Measurements from ENCODE around the gene TIAM2. TPM values are rescaled to one million over a fixed set of nuclear protein-coding genes. Genes with fewer than 3 reads are reported as not detected.

Gene TIAM2
- total RNA-seq, 2 donors from 2014 or later: 5.1 to 6.7 TPM

DNA sequence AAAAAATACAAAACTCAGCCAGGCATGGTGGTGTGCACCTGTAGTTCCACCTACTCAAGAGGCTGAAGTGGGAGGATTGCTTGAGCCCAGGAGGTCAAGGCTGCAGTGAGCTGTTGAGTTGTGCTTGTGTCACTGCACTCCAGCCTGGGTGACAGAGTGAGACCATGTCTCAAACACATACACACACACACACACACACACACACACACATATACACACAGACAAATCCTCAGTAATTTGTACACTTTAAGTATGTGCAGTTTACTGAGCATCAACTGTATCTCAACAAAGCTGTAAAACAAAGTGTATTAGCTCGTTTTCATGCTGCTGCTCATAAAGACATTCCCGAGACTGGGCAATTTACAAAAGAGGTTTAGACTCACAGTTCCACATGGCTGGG, 311.8 kb downstream of the TIAM2 start:
- H3K9me3 ChIP-seq: no peaks in the 10 kb centered on the region
- no peaks in the 10 kb centered on the region for H3K36me3 ChIP-seq
- H3K4me1 ChIP-seq: no peaks in the 10 kb centered on the region
- TF ChIP-seq CTCF (IDR thresholded peaks at IDR 0.05): no peak
- no peak overlapping the region for H3K4me3 ChIP-seq
- DNase-seq: no peak
- no peak overlapping the region for H3K9ac ChIP-seq (ENCODE audit: low read depth in 2 of 2, low read length in 2 of 2)
- no peak overlapping the region for H3K27ac ChIP-seq
- intact Hi-C loops (cut with DNase I): no loop called here
- no peaks in the 10 kb centered on the region for H3K27me3 ChIP-seq
